MCF 10A (cell line): Measurements from ENCODE around the gene C19orf25. TPM values are rescaled to one million over a fixed set of nuclear protein-coding genes. Genes with fewer than 3 reads are reported as not detected.

Experiments used
- BruUV-seq: library from RNA; stranded (reverse); fragments of 400-500 nt; replicated peaks from 2 replicates; lab custom pipeline; 2021; lab: Mats Ljungman, UMichigan
- CTCF ChIA-PET: fragments of 300-600 bp; sonication (Branson Sonifier 250); formaldehyde crosslinking; extraction: SDS; loops from one replicate; lab custom pipeline; 2021; ENCODE audit warnings: antibody characterized with exemption, inconsistent platforms; lab: Yijun Ruan, JAX
- POLR2A ChIA-PET: fragments of 300-600, 350-650 bp; sonication (Branson Sonifier 250); formaldehyde crosslinking; extraction: SDS; loops from one replicate; lab custom pipeline; 2020; ENCODE audit warnings: antibody characterized with exemption, inconsistent platforms; lab: Yijun Ruan, JAX
- DNase-seq: peaks from one replicate; pipeline ENCODE4 v3.0.0-alpha.2; 2018; ENCODE audit not compliant: unreplicated experiment
- H3K27ac Mint-ChIP-seq: one replicate; pipeline ENCODE4 v1.8.0; 2022; ENCODE audit warnings: mild to moderate bottlenecking, low read depth, mixed read lengths; ENCODE audit not compliant: unreplicated experiment
- H3K27me3 Mint-ChIP-seq: one replicate; pipeline ENCODE4 v1.8.0; 2022; ENCODE audit warnings: mixed read lengths; ENCODE audit not compliant: insufficient read depth, unreplicated experiment
- H3K36me3 Mint-ChIP-seq: one replicate; pipeline ENCODE4 v1.8.0; 2022; ENCODE audit warnings: mild to moderate bottlenecking, moderate library complexity, mixed read lengths; ENCODE audit not compliant: insufficient read depth, unreplicated experiment
- H3K4me1 Mint-ChIP-seq: one replicate; pipeline ENCODE4 v1.8.0; 2022; ENCODE audit warnings: mixed read lengths; ENCODE audit not compliant: insufficient read depth, unreplicated experiment
- H3K4me3 Mint-ChIP-seq: one replicate; pipeline ENCODE4 v1.8.0; 2022; ENCODE audit warnings: mild to moderate bottlenecking, moderate library complexity, mixed read lengths; ENCODE audit not compliant: unreplicated experiment
- H3K9me3 Mint-ChIP-seq: one replicate; pipeline ENCODE4 v1.8.0; 2022; ENCODE audit warnings: mixed read lengths; ENCODE audit not compliant: unreplicated experiment
- intact Hi-C: fragments of 100-400 bp; cut with micrococcal nuclease; formaldehyde crosslinking; loops from 2 replicates; pipeline ENCODE4 v1.14.1; 2022
- total RNA-seq: library from RNA; stranded (reverse); gene quantifications from 2 replicates; pipeline ENCODE4 v1.2.3, GENCODE V29; 2022
- TF ChIP-seq, protein P1 (sequence below): fragments of 200-600 bp; IDR thresholded peaks from one replicate; pipeline ENCODE4 v1.8.0; 2022; ENCODE audit warnings: antibody characterized with exemption, mild to moderate bottlenecking; ENCODE audit not compliant: unreplicated experiment

The C19orf25 gene
- total RNA-seq, 1 experiment from 2014 or later, result 40.5 TPM

DNA sequence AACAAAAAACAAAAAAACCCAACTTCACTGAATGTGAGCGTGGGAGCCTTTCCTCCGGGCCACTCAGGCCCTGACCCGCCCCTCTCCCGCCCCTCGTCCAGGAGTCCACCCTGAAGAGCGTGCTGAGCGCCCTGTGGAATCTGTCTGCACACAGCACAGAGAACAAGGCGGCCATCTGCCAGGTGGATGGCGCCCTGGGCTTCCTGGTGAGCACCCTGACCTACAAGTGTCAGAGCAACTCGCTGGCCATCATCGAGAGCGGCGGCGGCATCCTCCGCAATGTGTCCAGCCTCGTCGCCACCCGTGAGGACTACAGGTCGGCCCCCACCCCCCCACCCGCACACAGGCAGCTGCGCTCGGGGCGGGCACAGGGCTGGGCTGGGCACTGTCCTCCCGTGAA is 17.2 kb downstream of the C19orf25 start:
- H3K9me3 Mint-ChIP-seq, result no peaks in the 10 kb centered on the region
- POLR2A ChIA-PET, result interaction anchor here (1.2 kb wide), 1 partner anchor 10 kb away, joined by 4 read pairs; no protein-coding TSS in a partner anchor
- no peak overlapping the region for H3K27ac Mint-ChIP-seq
- no TSS peak for BruUV-seq
- TF ChIP-seq, protein P1, sequence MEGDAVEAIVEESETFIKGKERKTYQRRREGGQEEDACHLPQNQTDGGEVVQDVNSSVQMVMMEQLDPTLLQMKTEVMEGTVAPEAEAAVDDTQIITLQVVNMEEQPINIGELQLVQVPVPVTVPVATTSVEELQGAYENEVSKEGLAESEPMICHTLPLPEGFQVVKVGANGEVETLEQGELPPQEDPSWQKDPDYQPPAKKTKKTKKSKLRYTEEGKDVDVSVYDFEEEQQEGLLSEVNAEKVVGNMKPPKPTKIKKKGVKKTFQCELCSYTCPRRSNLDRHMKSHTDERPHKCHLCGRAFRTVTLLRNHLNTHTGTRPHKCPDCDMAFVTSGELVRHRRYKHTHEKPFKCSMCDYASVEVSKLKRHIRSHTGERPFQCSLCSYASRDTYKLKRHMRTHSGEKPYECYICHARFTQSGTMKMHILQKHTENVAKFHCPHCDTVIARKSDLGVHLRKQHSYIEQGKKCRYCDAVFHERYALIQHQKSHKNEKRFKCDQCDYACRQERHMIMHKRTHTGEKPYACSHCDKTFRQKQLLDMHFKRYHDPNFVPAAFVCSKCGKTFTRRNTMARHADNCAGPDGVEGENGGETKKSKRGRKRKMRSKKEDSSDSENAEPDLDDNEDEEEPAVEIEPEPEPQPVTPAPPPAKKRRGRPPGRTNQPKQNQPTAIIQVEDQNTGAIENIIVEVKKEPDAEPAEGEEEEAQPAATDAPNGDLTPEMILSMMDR, result no peak
- intact Hi-C loops, result no loop called here
- no peak for DNase-seq
- peaks cover 12% of the 10 kb centered on the region for H3K36me3 Mint-ChIP-seq
- no peaks in the 10 kb centered on the region for H3K27me3 Mint-ChIP-seq
- H3K4me3 Mint-ChIP-seq, result no peak overlapping the region
- H3K4me1 Mint-ChIP-seq, result no peaks in the 10 kb centered on the region
- CTCF ChIA-PET, result interaction anchor here (0.6 kb wide), 1 partner anchor 9 kb away, joined by 3 read pairs; no protein-coding TSS in a partner anchor

DNA sequence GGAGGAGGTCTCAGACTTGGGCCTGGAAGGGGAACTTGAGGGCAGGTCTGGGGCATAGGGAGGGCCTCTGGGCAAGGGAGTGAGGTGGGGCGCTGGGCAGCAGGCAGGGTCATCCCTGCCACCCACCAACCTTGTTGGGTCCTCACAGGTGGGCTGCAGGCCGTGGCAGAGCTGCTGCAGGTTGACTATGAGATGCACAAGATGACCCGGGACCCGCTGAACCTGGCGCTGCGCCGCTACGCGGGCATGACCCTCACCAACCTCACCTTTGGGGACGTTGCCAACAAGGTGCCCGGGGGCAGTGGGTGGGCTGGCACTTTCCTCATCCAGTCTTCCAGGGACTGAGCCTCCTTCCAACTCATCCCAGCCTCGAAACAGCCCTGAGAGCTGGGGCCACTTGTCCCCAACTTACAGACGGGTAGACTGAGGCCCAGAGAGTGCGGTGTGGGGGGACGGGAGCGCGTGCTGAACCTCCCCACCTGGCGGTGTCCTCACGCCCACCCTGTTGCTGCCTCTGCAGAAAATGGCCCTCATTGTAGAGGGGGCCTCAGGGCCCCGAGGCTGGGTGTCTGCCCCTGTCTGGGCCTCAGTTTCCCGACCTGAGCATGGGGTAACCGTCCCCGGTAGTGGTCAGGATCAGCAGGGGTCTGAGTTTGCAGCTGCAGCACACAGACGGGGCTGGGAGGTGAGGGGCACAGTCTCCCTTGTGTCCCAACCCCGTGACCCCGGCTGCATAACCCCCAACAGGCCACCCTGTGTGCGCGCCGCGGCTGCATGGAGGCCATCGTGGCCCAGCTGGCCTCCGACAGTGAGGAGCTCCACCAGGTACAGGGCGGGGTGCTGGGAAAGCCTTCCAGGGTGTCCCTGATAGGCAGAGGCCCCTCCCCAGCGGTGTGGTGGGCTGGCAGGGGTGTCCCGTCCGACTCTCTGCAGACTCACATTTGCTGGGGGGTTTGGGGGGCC is 18.7 kb downstream of the C19orf25 start:
- Mint-ChIP-seq H3K27ac (no peak overlapping the region), H3K36me3 (peaks cover 16% of the 10 kb centered on the region), H3K4me3 (no peak overlapping the region), H3K27me3 (no peaks in the 10 kb centered on the region), H3K4me1 (no peaks in the 10 kb centered on the region), H3K9me3 (no peaks in the 10 kb centered on the region)
- intact Hi-C loops, result no loop called here
- DNase-seq, result no peak
- TF ChIP-seq, protein P1, result no peak
- CTCF ChIA-PET, result interaction anchor here (0.6 to 1.0 kb wide), 2 partner anchors 15 to 24 kb away, joined by 4 to 6 read pairs; no protein-coding TSS in a partner anchor
- BruUV-seq, result no TSS peak
- POLR2A ChIA-PET, result interaction anchor here (1.2 kb wide), 1 partner anchor 11 kb away, joined by 4 read pairs; no protein-coding TSS in a partner anchor

DNA sequence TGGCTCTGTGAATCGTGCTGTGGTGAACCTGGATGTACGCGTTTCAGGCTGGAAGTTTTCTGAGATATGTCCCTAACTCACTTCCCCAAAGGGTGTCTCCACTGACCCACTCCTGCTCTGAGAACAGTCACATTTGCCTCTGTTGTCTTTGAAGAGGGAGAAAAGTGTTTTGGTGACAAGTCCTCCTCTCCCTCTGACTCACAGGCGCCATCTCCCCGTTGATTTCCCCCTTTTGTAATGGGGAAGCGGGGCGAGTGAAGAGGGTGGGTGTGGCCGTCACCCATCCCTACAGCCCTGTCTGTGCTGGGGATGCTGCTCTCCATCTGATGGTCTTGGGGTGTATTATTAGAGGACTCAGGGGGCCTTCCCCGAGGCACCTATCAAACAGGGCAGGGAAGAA is 19.5 kb downstream of the C19orf25 start:
- intact Hi-C loops, result no loop called here
- Mint-ChIP-seq H3K4me3 (no peak overlapping the region), H3K9me3 (no peaks in the 10 kb centered on the region), H3K27me3 (no peaks in the 10 kb centered on the region), H3K27ac (no peak overlapping the region), H3K4me1 (no peaks in the 10 kb centered on the region), H3K36me3 (peaks cover 11% of the 10 kb centered on the region)
- BruUV-seq, result no TSS peak
- POLR2A ChIA-PET, result no interaction called here
- TF ChIP-seq, protein P1, result no peak
- CTCF ChIA-PET, result interaction anchor here (1.6 to 2.2 kb wide), 2 partner anchors 18 to 379 kb away, joined by 3 to 8 read pairs; no protein-coding TSS in a partner anchor
- no peak for DNase-seq

DNA sequence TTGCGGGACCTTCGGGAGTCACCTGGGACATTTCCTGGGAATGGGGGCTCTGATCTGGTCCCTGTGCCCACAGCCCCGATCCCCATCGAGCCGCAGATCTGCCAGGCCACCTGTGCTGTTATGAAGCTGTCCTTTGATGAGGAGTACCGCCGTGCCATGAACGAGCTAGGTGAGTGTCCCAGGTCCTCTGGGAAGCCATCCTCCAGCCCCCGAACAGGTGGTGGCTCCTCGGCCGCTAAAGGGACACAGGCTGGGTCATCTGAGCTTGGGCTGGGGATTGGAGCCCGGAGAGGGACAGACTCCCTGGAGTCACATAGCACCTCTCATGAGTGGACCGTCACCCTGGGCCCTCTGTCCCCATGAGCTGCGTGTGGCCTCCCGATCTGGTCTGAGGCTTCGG is 21.1 kb downstream of the C19orf25 start:
- H3K27me3 Mint-ChIP-seq, result no peaks in the 10 kb centered on the region
- ChIA-PET CTCF (interaction anchor here (0.6 to 2.2 kb wide), 4 partner anchors 8 to 381 kb away, joined by 3 to 8 read pairs (median 4); no protein-coding TSS in a partner anchor), POLR2A (interaction anchor here (0.7 to 1.1 kb wide), 3 partner anchors 9 to 11 kb away, joined by 3 to 4 read pairs (median 3); no protein-coding TSS in a partner anchor)

More for the DNA sequence above, 21.1 kb downstream of the C19orf25 start:
- TF ChIP-seq, protein P1, result no peak
- no TSS peak for BruUV-seq
- H3K9me3 Mint-ChIP-seq, result no peaks in the 10 kb centered on the region
- no peak overlapping the region for H3K27ac Mint-ChIP-seq
- no peak for DNase-seq
- intact Hi-C loops, result no loop called here
- no peak overlapping the region for H3K4me3 Mint-ChIP-seq
- H3K36me3 Mint-ChIP-seq, result peaks cover 11% of the 10 kb centered on the region
- no peaks in the 10 kb centered on the region for H3K4me1 Mint-ChIP-seq
